Measurements from ENCODE around the gene RBM12.

Gene RBM12

DNA sequence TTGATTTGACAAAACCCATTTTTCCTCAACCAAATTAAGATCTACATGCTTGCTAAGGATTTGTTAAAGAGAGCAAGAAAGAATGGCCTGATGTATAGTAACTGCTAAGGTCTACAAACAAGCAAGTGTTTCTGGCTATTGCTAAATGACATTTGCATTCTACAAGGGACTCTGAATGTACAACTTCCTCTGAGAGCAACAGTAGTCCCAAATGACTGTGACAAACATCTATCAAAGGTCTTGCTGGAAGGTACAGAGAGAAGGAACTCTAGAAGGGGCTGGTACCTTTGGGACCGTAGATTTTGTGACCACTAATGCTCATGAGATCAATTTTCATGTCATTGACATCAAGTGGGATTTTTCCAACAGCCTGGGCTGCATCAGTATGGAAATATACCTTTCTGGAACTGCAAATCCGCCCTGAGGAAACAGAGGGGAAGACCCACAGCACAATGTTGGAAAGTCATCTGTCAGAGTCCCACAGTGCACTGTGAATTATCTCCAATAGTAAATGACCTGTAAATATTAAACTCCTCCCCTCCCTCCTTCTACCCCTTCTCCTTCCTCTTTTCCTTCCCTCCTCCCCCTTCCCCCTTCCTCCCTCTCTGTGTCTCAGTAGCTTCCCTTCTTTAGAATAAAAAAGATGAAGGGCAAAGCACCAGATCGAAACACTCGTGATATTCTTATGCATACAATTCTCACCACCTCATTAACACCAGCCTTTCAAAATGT, 15.9 kb upstream of the RBM12 start:
- peak overlapping the region; percentile 66 for H3K27ac Mint-ChIP-seq
- H3K4me1 Mint-ChIP-seq = peaks cover 10 to 17% of the 10 kb centered on the region in 2 donors
- H3K27me3 Mint-ChIP-seq = no peaks in the 10 kb centered on the region
- H3K4me3 Mint-ChIP-seq = peak overlapping the region in 1 of 2 donors; percentile 67
- H3K9me3 Mint-ChIP-seq = no peaks in the 10 kb centered on the region
- ATAC-seq (replicated peaks) (peak; percentile 95 to 97), DNase-seq (no peak)
- H3K36me3 Mint-ChIP-seq = peaks cover 9 to 20% of the 10 kb centered on the region in 2 donors

DNA sequence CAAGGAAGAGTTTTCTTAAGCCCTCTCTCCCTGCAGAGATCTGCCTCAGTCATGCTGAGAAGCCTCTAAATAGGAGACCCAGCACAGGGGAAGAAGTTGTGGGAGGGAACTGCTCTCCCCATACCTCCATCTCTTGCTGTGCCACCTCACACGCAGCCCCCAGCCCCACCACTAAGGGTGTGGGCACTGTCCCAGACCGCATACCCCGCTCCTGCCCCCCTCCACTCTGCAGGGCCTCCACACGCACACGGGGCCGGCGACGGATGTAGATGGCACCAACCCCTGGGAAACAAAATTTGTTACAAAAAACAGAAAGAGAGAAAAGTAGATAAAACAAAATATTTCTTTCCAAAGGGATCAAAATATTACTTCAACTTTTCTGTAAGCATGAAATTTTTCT, 10.2 kb upstream of the RBM12 start:
- Mint-ChIP-seq H3K4me1 (peaks cover 0 to 2% of the 10 kb centered on the region in 2 donors), H3K36me3 (peaks cover 34 to 44% of the 10 kb centered on the region in 2 donors), H3K4me3 (no peak overlapping the region)

DNA sequence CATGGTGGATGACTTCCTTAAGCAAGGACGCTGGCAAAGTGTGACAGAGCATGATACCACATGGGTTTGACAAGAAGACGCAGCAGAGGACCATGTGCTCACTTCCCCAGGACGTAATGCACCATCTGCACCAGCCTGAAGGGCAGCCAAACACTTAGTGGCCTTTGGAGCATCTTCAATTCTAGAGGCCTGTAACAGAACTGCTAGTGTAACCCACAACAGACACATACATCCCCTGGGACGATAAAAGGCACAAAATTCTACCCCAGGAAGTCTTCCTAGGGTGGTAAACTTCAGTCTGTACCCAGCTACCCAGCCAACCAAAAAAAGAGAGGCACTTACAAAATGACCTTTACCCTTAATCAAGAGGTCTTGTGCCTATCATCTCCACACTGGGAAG, 9.2 kb upstream of the RBM12 start:
- peak in 1 of 2 donors; percentile 63 for ATAC-seq (replicated peaks)
- H3K4me1 Mint-ChIP-seq = no peaks in the 10 kb centered on the region
- no peaks in the 10 kb centered on the region for H3K27me3 Mint-ChIP-seq
- H3K4me3 Mint-ChIP-seq = no peak overlapping the region
- no peaks in the 10 kb centered on the region for H3K9me3 Mint-ChIP-seq
- no peak overlapping the region for H3K27ac Mint-ChIP-seq
- peaks cover 40 to 54% of the 10 kb centered on the region in 2 donors for H3K36me3 Mint-ChIP-seq
- no peak for DNase-seq

More for the DNA sequence above, 10.2 kb upstream of the RBM12 start:
- ATAC-seq (replicated peaks) (no peak), DNase-seq (no peak)
- no peaks in the 10 kb centered on the region for H3K9me3 Mint-ChIP-seq
- no peaks in the 10 kb centered on the region for H3K27me3 Mint-ChIP-seq
- H3K27ac Mint-ChIP-seq = no peak overlapping the region

- Mint-ChIP-seq H3K9me3 (no peaks in the 10 kb centered on the region), H3K36me3 (peaks cover 43 to 57% of the 10 kb centered on the region in 2 donors), H3K4me1 (peaks cover 2 to 6% of the 10 kb centered on the region in 2 donors), H3K27ac (no peak overlapping the region), H3K4me3 (no peak overlapping the region), H3K27me3 (no peaks in the 10 kb centered on the region)
- DNase-seq (no peak), ATAC-seq (replicated peaks) (no peak)
Observed at GRCh38 chr20:35669681-35670080, 5.0 kb upstream of the RBM12 start.

GRCh38 chr20:35669221-35669620, 4.5 kb upstream of the RBM12 start:
- Mint-ChIP-seq H3K4me3 (no peak overlapping the region), H3K4me1 (peaks cover 2 to 6% of the 10 kb centered on the region in 2 donors), H3K27me3 (no peaks in the 10 kb centered on the region), H3K9me3 (no peaks in the 10 kb centered on the region), H3K27ac (no peak overlapping the region), H3K36me3 (peaks cover 45 to 60% of the 10 kb centered on the region in 2 donors)
- DNase-seq (no peak), ATAC-seq (replicated peaks) (no peak)

- no peaks in the 10 kb centered on the region for H3K27me3 Mint-ChIP-seq
- no peak overlapping the region for H3K4me3 Mint-ChIP-seq
- DNase-seq (no peak), ATAC-seq (replicated peaks) (no peak)
- H3K36me3 Mint-ChIP-seq = peaks cover 36 to 59% of the 10 kb centered on the region in 2 donors
- H3K27ac Mint-ChIP-seq = peak overlapping the region; percentile 20
- H3K9me3 Mint-ChIP-seq = no peaks in the 10 kb centered on the region
- H3K4me1 Mint-ChIP-seq = peaks cover 13 to 34% of the 10 kb centered on the region in 2 donors
Observed at GRCh38 chr20:35665949-35666288, 1.2 kb upstream of the RBM12 start.

DNA sequence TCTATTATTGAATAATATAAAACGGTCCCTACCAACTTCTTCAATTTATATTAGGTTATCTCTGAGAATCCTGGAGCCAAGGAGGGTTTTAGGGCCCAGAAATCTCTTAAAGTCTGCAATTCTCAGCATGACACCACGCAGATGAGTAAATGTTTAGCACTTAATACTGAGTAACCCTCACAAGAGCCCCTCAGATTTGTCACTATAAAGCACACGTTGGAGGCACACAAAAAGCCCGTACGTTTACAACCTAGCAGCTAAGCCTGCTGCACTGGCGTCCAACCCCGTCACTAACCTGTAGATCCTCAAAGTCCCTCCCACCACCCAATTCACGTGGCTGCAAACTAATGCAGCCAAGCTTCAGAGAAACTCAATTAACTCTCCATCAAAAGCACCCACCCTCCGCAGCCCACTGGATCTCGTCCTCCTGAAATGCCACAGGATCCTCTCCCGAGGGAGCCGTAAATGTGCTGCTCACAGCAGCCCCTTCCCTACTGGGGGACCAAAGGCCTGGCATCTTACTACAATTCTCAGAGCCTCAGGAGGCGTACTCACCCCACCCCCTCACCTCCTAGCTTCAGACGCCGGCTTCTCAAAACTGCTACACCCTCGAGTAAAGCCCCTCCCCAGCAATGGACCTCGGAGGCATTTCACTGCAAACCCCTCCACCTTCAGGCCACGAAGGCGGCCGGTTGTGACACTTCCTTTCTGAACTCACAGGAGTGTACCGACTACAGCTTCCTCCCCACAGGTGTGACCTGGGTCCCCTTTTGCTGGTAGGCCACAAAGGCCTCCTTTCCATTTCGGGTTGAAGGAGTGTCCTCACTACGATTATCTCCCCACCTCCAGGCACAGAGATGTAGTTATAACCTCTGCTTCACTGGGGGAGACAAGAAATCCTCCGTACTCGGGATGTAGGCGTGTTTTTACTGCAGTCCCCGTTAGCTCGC, 909 bp downstream of the RBM12 start:
- peak; percentile 54 to 56 for ATAC-seq (replicated peaks)
- Mint-ChIP-seq H3K9me3 (no peaks in the 10 kb centered on the region), H3K27ac (peak overlapping the region; percentile 100), H3K4me1 (peaks cover 19 to 47% of the 10 kb centered on the region in 2 donors), H3K36me3 (peaks cover 21 to 41% of the 10 kb centered on the region in 2 donors), H3K27me3 (no peaks in the 10 kb centered on the region), H3K4me3 (peak overlapping the region; percentile 94 to 97)
- peak; percentile 36 for DNase-seq

- Mint-ChIP-seq H3K4me1 (peaks cover 19 to 49% of the 10 kb centered on the region in 2 donors), H3K9me3 (no peaks in the 10 kb centered on the region), H3K27ac (peak overlapping the region; percentile 65), H3K27me3 (no peaks in the 10 kb centered on the region), H3K36me3 (peaks cover 13 to 32% of the 10 kb centered on the region in 2 donors), H3K4me3 (peak overlapping the region; percentile 94 to 97)
- DNase-seq = no peak
- ATAC-seq (replicated peaks) = no peak
Observed at GRCh38 chr20:35662551-35662950, 2.1 kb downstream of the RBM12 start.

DNA sequence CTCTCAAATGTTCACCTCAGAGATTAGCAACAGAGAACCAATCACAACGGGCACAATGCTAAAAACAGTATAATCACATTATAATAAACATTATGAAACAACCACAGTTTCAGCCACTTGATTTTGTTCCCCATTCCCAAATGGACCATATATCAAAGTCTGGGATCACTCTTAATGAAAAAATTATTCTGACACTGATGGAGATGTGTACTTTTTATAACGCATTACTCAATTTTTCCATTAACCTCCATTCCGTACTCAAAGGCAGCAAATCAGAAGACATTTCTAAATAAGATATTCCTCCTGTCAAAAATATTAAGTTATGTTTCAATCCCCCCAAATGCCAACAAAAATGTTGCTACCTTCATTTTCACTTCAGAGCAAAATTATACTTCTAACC, 2.8 kb downstream of the RBM12 start:
- H3K36me3 Mint-ChIP-seq = peaks cover 17 to 38% of the 10 kb centered on the region in 2 donors
- H3K9me3 Mint-ChIP-seq = no peaks in the 10 kb centered on the region
- DNase-seq = no peak
- ATAC-seq (replicated peaks) = no peak
- peaks cover 23 to 55% of the 10 kb centered on the region in 2 donors for H3K4me1 Mint-ChIP-seq
- H3K4me3 Mint-ChIP-seq = peak overlapping the region; percentile 94 to 97
- no peaks in the 10 kb centered on the region for H3K27me3 Mint-ChIP-seq
- peak overlapping the region; percentile 48 for H3K27ac Mint-ChIP-seq

DNA sequence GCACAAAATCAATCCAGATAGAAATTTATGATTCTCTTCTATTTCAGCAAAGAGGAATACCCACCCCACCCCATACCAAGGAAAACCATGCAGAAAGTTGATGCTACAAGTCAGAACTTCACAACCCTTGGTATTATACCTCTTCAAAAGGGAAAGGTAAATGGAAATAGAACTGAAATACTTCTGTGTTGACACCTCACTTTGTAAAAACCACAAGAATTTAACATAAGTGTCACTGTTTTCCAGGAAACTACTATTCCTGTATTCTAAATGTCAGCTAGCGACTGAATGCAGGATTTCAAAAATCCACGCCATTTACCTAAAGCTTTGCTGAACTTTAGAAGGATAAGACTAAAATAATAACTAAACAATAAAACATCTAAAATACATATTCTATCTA, 3.6 kb downstream of the RBM12 start:
- no peak for ATAC-seq (replicated peaks)

GRCh38 chr20:35660122-35660937, 4.4 kb downstream of the RBM12 start:
- ATAC-seq (replicated peaks) (no peak), DNase-seq (no peak)
- H3K27me3 Mint-ChIP-seq = no peaks in the 10 kb centered on the region
- H3K4me3 Mint-ChIP-seq = peak overlapping the region; percentile 39 to 94
- H3K36me3 Mint-ChIP-seq = peaks cover 17 to 38% of the 10 kb centered on the region in 2 donors
- peaks cover 23 to 55% of the 10 kb centered on the region in 2 donors for H3K4me1 Mint-ChIP-seq
- peak overlapping the region; percentile 88 for H3K27ac Mint-ChIP-seq
- no peaks in the 10 kb centered on the region for H3K9me3 Mint-ChIP-seq

More for the DNA sequence above, 3.6 kb downstream of the RBM12 start:
- Mint-ChIP-seq H3K4me1 (peaks cover 23 to 55% of the 10 kb centered on the region in 2 donors), H3K9me3 (no peaks in the 10 kb centered on the region), H3K36me3 (peaks cover 17 to 38% of the 10 kb centered on the region in 2 donors), H3K4me3 (peak overlapping the region in 1 of 2 donors; percentile 94), H3K27ac (peak overlapping the region; percentile 65), H3K27me3 (no peaks in the 10 kb centered on the region)
- DNase-seq = no peak

- Mint-ChIP-seq H3K27me3 (no peaks in the 10 kb centered on the region), H3K36me3 (peaks cover 4 to 14% of the 10 kb centered on the region in 2 donors), H3K9me3 (no peaks in the 10 kb centered on the region), H3K27ac (no peak overlapping the region), H3K4me1 (peaks cover 15 to 32% of the 10 kb centered on the region in 2 donors), H3K4me3 (peak overlapping the region in 1 of 2 donors; percentile 7)
- no peak for ATAC-seq (replicated peaks)
- DNase-seq = no peak
Observed at GRCh38 chr20:35657271-35657670, 7.4 kb downstream of the RBM12 start.

GRCh38 chr20:35654415-35654814, 10.3 kb downstream of the RBM12 start:
- peaks cover 4 to 12% of the 10 kb centered on the region in 2 donors for H3K36me3 Mint-ChIP-seq
- H3K9me3 Mint-ChIP-seq = no peaks in the 10 kb centered on the region
- H3K27ac Mint-ChIP-seq = no peak overlapping the region

GRCh38 chr20:35653893-35654292, 10.8 kb downstream of the RBM12 start:
- peaks cover 8 to 25% of the 10 kb centered on the region in 2 donors for H3K4me1 Mint-ChIP-seq
- H3K9me3 Mint-ChIP-seq = no peaks in the 10 kb centered on the region
- H3K36me3 Mint-ChIP-seq = peaks cover 4 to 12% of the 10 kb centered on the region in 2 donors
- H3K27ac Mint-ChIP-seq = no peak overlapping the region
- ATAC-seq (replicated peaks) (no peak), DNase-seq (no peak)
- no peak overlapping the region for H3K4me3 Mint-ChIP-seq
- no peaks in the 10 kb centered on the region for H3K27me3 Mint-ChIP-seq

More at GRCh38 chr20:35654415-35654814, 10.3 kb downstream of the RBM12 start:
- Mint-ChIP-seq H3K27me3 (no peaks in the 10 kb centered on the region), H3K4me1 (peaks cover 8 to 20% of the 10 kb centered on the region in 2 donors), H3K4me3 (no peak overlapping the region)
- DNase-seq (no peak), ATAC-seq (replicated peaks) (no peak)
